ENCODE data around the gene PRUNE1.

Gene PRUNE1

GRCh38 chr1:150999051-150999674 is 9.1 kb upstream of the PRUNE1 start:
- Histone ChIP-seq H3K27ac (ENCODE audit: low read length) (no peak overlapping the region), H3K9me3 (ENCODE audit: control insufficient read depth, low read depth, low read length) (no peaks in the 10 kb centered on the region), H3K27me3 (ENCODE audit: control insufficient read depth, insufficient read depth, low read length) (no peaks in the 10 kb centered on the region), H3K36me3 (ENCODE audit: control insufficient read depth, low read depth, low read length) (no peaks in the 10 kb centered on the region), H3K4me1 (ENCODE audit: control insufficient read depth, low read depth, low read length) (no peaks in the 10 kb centered on the region), H3K9ac (ENCODE audit: low read length) (no peak overlapping the region), H3K4me3 (ENCODE audit: low read length) (no peak overlapping the region)

- no peaks in the 10 kb centered on the region for H3K27me3 ChIP-seq (ENCODE audit: control insufficient read depth, insufficient read depth, low read length)
- no peak overlapping the region for H3K9ac ChIP-seq (ENCODE audit: low read length)
Observed at GRCh38 chr1:150999926-151000325, 8.3 kb upstream of the PRUNE1 start.

GRCh38 chr1:151000408-151000807 is 7.8 kb upstream of the PRUNE1 start:
- no peak overlapping the region for H3K4me3 ChIP-seq (ENCODE audit: low read length)
- H3K4me1 ChIP-seq (ENCODE audit: control insufficient read depth, low read depth, low read length): no peaks in the 10 kb centered on the region
- no peaks in the 10 kb centered on the region for H3K36me3 ChIP-seq (ENCODE audit: control insufficient read depth, low read depth, low read length)
- no peak overlapping the region for H3K27ac ChIP-seq (ENCODE audit: low read length)
- no peaks in the 10 kb centered on the region for H3K27me3 ChIP-seq (ENCODE audit: control insufficient read depth, insufficient read depth, low read length)
- H3K9me3 ChIP-seq (ENCODE audit: control insufficient read depth, low read depth, low read length): no peaks in the 10 kb centered on the region
- no peak overlapping the region for H3K9ac ChIP-seq (ENCODE audit: low read length)

More at GRCh38 chr1:150999926-151000325, 8.3 kb upstream of the PRUNE1 start:
- Histone ChIP-seq H3K4me3 (ENCODE audit: low read length) (no peak overlapping the region), H3K27ac (ENCODE audit: low read length) (no peak overlapping the region), H3K36me3 (ENCODE audit: control insufficient read depth, low read depth, low read length) (no peaks in the 10 kb centered on the region), H3K4me1 (ENCODE audit: control insufficient read depth, low read depth, low read length) (no peaks in the 10 kb centered on the region), H3K9me3 (ENCODE audit: control insufficient read depth, low read depth, low read length) (no peaks in the 10 kb centered on the region)

GRCh38 chr1:151001602-151002001 is 6.6 kb upstream of the PRUNE1 start:
- H3K9me3 ChIP-seq (ENCODE audit: control insufficient read depth, low read depth, low read length): no peaks in the 10 kb centered on the region
- peaks cover 4% of the 10 kb centered on the region for H3K4me1 ChIP-seq (ENCODE audit: control insufficient read depth, low read depth, low read length)
- no peak overlapping the region for H3K4me3 ChIP-seq (ENCODE audit: low read length)
- H3K36me3 ChIP-seq (ENCODE audit: control insufficient read depth, low read depth, low read length): no peaks in the 10 kb centered on the region
- no peak overlapping the region for H3K9ac ChIP-seq (ENCODE audit: low read length)
- H3K27ac ChIP-seq (ENCODE audit: low read length): no peak overlapping the region
- no peaks in the 10 kb centered on the region for H3K27me3 ChIP-seq (ENCODE audit: control insufficient read depth, insufficient read depth, low read length)

GRCh38 chr1:151002051-151002450 is 6.2 kb upstream of the PRUNE1 start:
- no peaks in the 10 kb centered on the region for H3K27me3 ChIP-seq (ENCODE audit: control insufficient read depth, insufficient read depth, low read length)
- no peak overlapping the region for H3K27ac ChIP-seq (ENCODE audit: low read length)
- peaks cover 7% of the 10 kb centered on the region for H3K4me1 ChIP-seq (ENCODE audit: control insufficient read depth, low read depth, low read length)
- no peak overlapping the region for H3K4me3 ChIP-seq (ENCODE audit: low read length)
- H3K9me3 ChIP-seq (ENCODE audit: control insufficient read depth, low read depth, low read length): no peaks in the 10 kb centered on the region
- H3K9ac ChIP-seq (ENCODE audit: low read length): no peak overlapping the region
- no peaks in the 10 kb centered on the region for H3K36me3 ChIP-seq (ENCODE audit: control insufficient read depth, low read depth, low read length)

GRCh38 chr1:151002611-151003010 is 5.6 kb upstream of the PRUNE1 start:
- Histone ChIP-seq H3K27ac (ENCODE audit: low read length) (no peak overlapping the region), H3K27me3 (ENCODE audit: control insufficient read depth, insufficient read depth, low read length) (no peaks in the 10 kb centered on the region), H3K9ac (ENCODE audit: low read length) (no peak overlapping the region), H3K9me3 (ENCODE audit: control insufficient read depth, low read depth, low read length) (no peaks in the 10 kb centered on the region), H3K4me3 (ENCODE audit: low read length) (no peak overlapping the region), H3K4me1 (ENCODE audit: control insufficient read depth, low read depth, low read length) (peaks cover 10% of the 10 kb centered on the region), H3K36me3 (ENCODE audit: control insufficient read depth, low read depth, low read length) (no peaks in the 10 kb centered on the region)

- Histone ChIP-seq H3K9me3 (ENCODE audit: control insufficient read depth, low read depth, low read length) (no peaks in the 10 kb centered on the region), H3K27ac (ENCODE audit: low read length) (no peak overlapping the region), H3K4me3 (ENCODE audit: low read length) (no peak overlapping the region), H3K9ac (ENCODE audit: low read length) (no peak overlapping the region), H3K36me3 (ENCODE audit: control insufficient read depth, low read depth, low read length) (no peaks in the 10 kb centered on the region), H3K27me3 (ENCODE audit: control insufficient read depth, insufficient read depth, low read length) (no peaks in the 10 kb centered on the region), H3K4me1 (ENCODE audit: control insufficient read depth, low read depth, low read length) (peaks cover 15% of the 10 kb centered on the region)
Observed at GRCh38 chr1:151003180-151003579, 5.1 kb upstream of the PRUNE1 start.

GRCh38 chr1:151005729-151006319 is 2.4 kb upstream of the PRUNE1 start:
- Histone ChIP-seq H3K4me1 (ENCODE audit: control insufficient read depth, low read depth, low read length) (peaks cover 19% of the 10 kb centered on the region), H3K9ac (ENCODE audit: low read length) (peak overlapping the region; percentile 39), H3K27me3 (ENCODE audit: control insufficient read depth, insufficient read depth, low read length) (no peaks in the 10 kb centered on the region), H3K27ac (ENCODE audit: low read length) (no peak overlapping the region), H3K4me3 (ENCODE audit: low read length) (peak overlapping the region; percentile 56), H3K9me3 (ENCODE audit: control insufficient read depth, low read depth, low read length) (no peaks in the 10 kb centered on the region), H3K36me3 (ENCODE audit: control insufficient read depth, low read depth, low read length) (no peaks in the 10 kb centered on the region)

GRCh38 chr1:151006327-151007052 is 1.8 kb upstream of the PRUNE1 start, which contains the start of gene MINDY1:
TSS of gene MINDY1 (minus strand) at chr1:151006902. CDS start at chr1:151002617, 4,285 bp downstream.
- Histone ChIP-seq H3K4me3 (ENCODE audit: low read length) (peak within 1 kb of the TSS; percentile 99), H3K9me3 (ENCODE audit: control insufficient read depth, low read depth, low read length) (no peaks in the 10 kb centered on the region), H3K9ac (ENCODE audit: low read length) (peak within 1 kb of the TSS; percentile 74), H3K36me3 (ENCODE audit: control insufficient read depth, low read depth, low read length) (no peaks in the 10 kb centered on the region), H3K4me1 (ENCODE audit: control insufficient read depth, low read depth, low read length) (peaks cover 19% of the 10 kb centered on the region), H3K27me3 (ENCODE audit: control insufficient read depth, insufficient read depth, low read length) (no peaks in the 10 kb centered on the region), H3K27ac (ENCODE audit: low read length) (peak within 1 kb of the TSS; percentile 93)

- Histone ChIP-seq H3K27ac (ENCODE audit: low read length) (peak overlapping the region; percentile 93), H3K4me3 (ENCODE audit: low read length) (peak overlapping the region; percentile 99), H3K36me3 (ENCODE audit: control insufficient read depth, low read depth, low read length) (no peaks in the 10 kb centered on the region), H3K27me3 (ENCODE audit: control insufficient read depth, insufficient read depth, low read length) (no peaks in the 10 kb centered on the region), H3K9me3 (ENCODE audit: control insufficient read depth, low read depth, low read length) (no peaks in the 10 kb centered on the region), H3K4me1 (ENCODE audit: control insufficient read depth, low read depth, low read length) (peaks cover 19% of the 10 kb centered on the region), H3K9ac (ENCODE audit: low read length) (peak overlapping the region; percentile 74)
Observed at GRCh38 chr1:151007853-151008243, 401 bp upstream of the PRUNE1 start.

GRCh38 chr1:151009206-151009587 is 948 bp downstream of the PRUNE1 start:
- Histone ChIP-seq H3K9ac (ENCODE audit: low read length) (peak overlapping the region; percentile 83), H3K4me1 (ENCODE audit: control insufficient read depth, low read depth, low read length) (peaks cover 19% of the 10 kb centered on the region), H3K27ac (ENCODE audit: low read length) (no peak overlapping the region), H3K36me3 (ENCODE audit: control insufficient read depth, low read depth, low read length) (no peaks in the 10 kb centered on the region), H3K9me3 (ENCODE audit: control insufficient read depth, low read depth, low read length) (no peaks in the 10 kb centered on the region), H3K4me3 (ENCODE audit: low read length) (peak overlapping the region; percentile 99), H3K27me3 (ENCODE audit: control insufficient read depth, insufficient read depth, low read length) (no peaks in the 10 kb centered on the region)
